Sigmoid colon (tissue), 7 donors: ENCODE measurements around the gene GGCX. TPM values are rescaled to one million over a fixed set of nuclear protein-coding genes. Genes with fewer than 3 reads are reported as not detected.
A peak's percentile ranks its signal among the peaks of the same experiment; 100 is the strongest.

Source experiments
- DNase-seq: peaks from one replicate; pipeline ENCODE4 v3.0.0-alpha.2; 2019
- H3K27ac ChIP-seq, 4 donors: fragments of 200-600 bp; sonication (generic); one replicate each; pipeline ENCODE4 v1.5.1; 2016 to 2019; ENCODE audit warnings: mild to moderate bottlenecking in 1 of 4
- H3K27me3 ChIP-seq, 3 donors: fragments of 200-600 bp; sonication (generic); one replicate each; pipeline ENCODE4 v1.5.1; 2019; ENCODE audit warnings: mild to moderate bottlenecking in 1 of 3
- H3K36me3 ChIP-seq, 4 donors: fragments of 200-600 bp; sonication (generic); one replicate each; pipeline ENCODE4 v1.5.1; 2016 to 2019
- H3K4me1 ChIP-seq, 4 donors: fragments of 200-600 bp; sonication (generic); one replicate each; pipeline ENCODE4 v1.5.1; 2017 to 2019
- H3K4me3 ChIP-seq, 4 donors: fragments of 200-600 bp; sonication (generic); one replicate each; pipeline ENCODE4 v1.5.1; 2017 to 2019; ENCODE audit warnings: mild to moderate bottlenecking in 2 of 4, moderate library complexity in 1 of 4
- H3K9me3 ChIP-seq, 4 donors: fragments of 200-600 bp in 3 of 4; sonication (generic) in 3 of 4; one replicate each; pipeline versions ENCODE4 v1.5.1 to v1.6.1; 2013 to 2019
- CTCF ChIP-seq, 4 experiments: fragments of 450-650 bp in 3 of 4; fragments of 200-600 bp in 1 of 4; IDR thresholded peaks; one replicate each; pipeline ENCODE4 v1.5.1; 2016 to 2019; ENCODE audit warnings: antibody characterized with exemption in 4 of 4, mild to moderate bottlenecking in 3 of 4, moderate library complexity in 2 of 4
- EP300 ChIP-seq, 4 donors: sonication (generic); formaldehyde crosslinking; IDR thresholded peaks; one replicate each; pipeline ENCODE4 v1.6.1; 2017; ENCODE audit warnings: antibody characterized with exemption in 4 of 4
- POLR2A ChIP-seq, 2 donors: fragments of 450-650 bp; IDR thresholded peaks; one replicate each; pipeline ENCODE4 v1.6.1; 2016; ENCODE audit warnings: antibody characterized with exemption in 2 of 2, mild to moderate bottlenecking in 2 of 2, moderate library complexity in 2 of 2
- POLR2AphosphoS5 ChIP-seq, 4 donors: sonication (generic); formaldehyde crosslinking; IDR thresholded peaks; one replicate each; pipeline ENCODE4 v1.6.1; 2017; ENCODE audit warnings: antibody characterized with exemption in 4 of 4
- whole genome bisulfite sequencing, 2 donors: extraction: QIAGEN DNeasy Blood & Tissue Kit; methylation state at CpG; one replicate each; pipeline ENCODE4 v1.1.7; 2013; 5-methylcytosine and 5-hydroxymethylcytosine counted together
- intact Hi-C: fragments of 100-400 bp; cut with DNase I; formaldehyde crosslinking; loops from one replicate; pipeline ENCODE4 v1.15.1; 2023
- polyA plus RNA-seq, 3 donors: library from polyadenylated mRNA; stranded (reverse); fragments of 200-250 nt; gene quantifications; one replicate each; pipeline ENCODE4 v1.2.3, GENCODE V29; 2013
- total RNA-seq, 4 donors: library from RNA; depleted of rRNA; stranded (reverse); fragments of >200 nt; gene quantifications; one replicate each; pipeline ENCODE4 v1.1.0, GENCODE V29; 2016
- donor health status: healthy with polysubstance abuse.
- donor health status: Bipolar disorder and iron deficiency.
- donor health status: healthy.

GGCX gene
- 10 to 100 TPM; 14.9 to 25.3 (median 24.7) TPM for total RNA-seq
- polyA plus RNA-seq, result 10 to 100 TPM in 2 of 3 donors, 1 to 10 TPM in 1; 3.6 to 22.8 (median 11.1) TPM

- TF ChIP-seq CTCF (IDR thresholded peaks at IDR 0.05), result peak in 1 of 4 experiments; percentile 26
- peak in 1 of 4 donors; percentile 69 for TF ChIP-seq EP300 (IDR thresholded peaks at IDR 0.05)
- peak; percentile 75 to 83 for TF ChIP-seq POLR2A (IDR thresholded peaks at IDR 0.05)
- TF ChIP-seq POLR2AphosphoS5 (IDR thresholded peaks at IDR 0.05), result peak; percentile 85 to 93 (median 90)
- H3K36me3 ChIP-seq, result peaks cover 0 to 24% (median 3%) of the 10 kb centered on the region in 4 donors
- H3K4me3 ChIP-seq, result peak within 1 kb of the TSS; percentile 67 to 86 (median 78)
- intact Hi-C loops, result loop anchor here (2.0 to 5.0 kb wide), 2 partner anchors 21 to 41 kb away; partner anchors contain the start of gene TMEM150A
- no peaks in the 10 kb centered on the region for H3K9me3 ChIP-seq
- peak within 1 kb of the TSS; percentile 85 to 90 (median 88) for H3K27ac ChIP-seq
- peaks cover 0 to 23% (median 17%) of the 10 kb centered on the region in 4 donors for H3K4me1 ChIP-seq
- H3K27me3 ChIP-seq, result no peaks in the 10 kb centered on the region
- DNase-seq, result peak; percentile 97
- WGBS, 2 donors, result 2 to 3% methylated on average over 64 of the region's 64 CpGs
Measured at GRCh38 chr2:85561280-85562212, at the start of gene GGCX. GGCX (minus strand) TSS chr2:85561493; CDS start chr2:85561428, 65 bp downstream.

GRCh38 chr2:85607268-85608215 is 46.2 kb upstream of the GGCX start:
- H3K4me1 ChIP-seq, result peaks cover 0 to 49% (median 44%) of the 10 kb centered on the region in 4 donors
- intact Hi-C loops, result no loop called here
- DNase-seq, result peak; percentile 6
- peak overlapping the region in 1 of 4 donors; percentile 68 for H3K27ac ChIP-seq
- TF ChIP-seq EP300 (IDR thresholded peaks at IDR 0.05) (no peak), POLR2A (IDR thresholded peaks at IDR 0.05) (no peak), POLR2AphosphoS5 (IDR thresholded peaks at IDR 0.05) (no peak), CTCF (IDR thresholded peaks at IDR 0.05) (no peak)
- no peak overlapping the region for H3K4me3 ChIP-seq
- H3K36me3 ChIP-seq, result peaks cover 0 to 32% (median 0%) of the 10 kb centered on the region in 4 donors
- 90 to 92% methylated on average over 9 of the region's 9 CpGs for WGBS, 2 donors
- H3K9me3 ChIP-seq, result no peaks in the 10 kb centered on the region
- no peaks in the 10 kb centered on the region for H3K27me3 ChIP-seq

GRCh38 chr2:85606116-85606455 is 44.8 kb upstream of the GGCX start:
- Histone ChIP-seq H3K27ac (peak overlapping the region; percentile 5 to 97 (median 52)), H3K4me1 (peaks cover 0 to 51% (median 48%) of the 10 kb centered on the region in 4 donors), H3K36me3 (peaks cover 0 to 32% (median 0%) of the 10 kb centered on the region in 4 donors), H3K4me3 (no peak overlapping the region), H3K9me3 (no peaks in the 10 kb centered on the region), H3K27me3 (no peaks in the 10 kb centered on the region)
- no peak for DNase-seq
- WGBS, 2 donors, result 88% methylated on average over 7 of the region's 7 CpGs
- intact Hi-C loops, result no loop called here
- no peak for TF ChIP-seq CTCF (IDR thresholded peaks at IDR 0.05)
- no peak for TF ChIP-seq POLR2A (IDR thresholded peaks at IDR 0.05)
- no peak for TF ChIP-seq POLR2AphosphoS5 (IDR thresholded peaks at IDR 0.05)
- TF ChIP-seq EP300 (IDR thresholded peaks at IDR 0.05), result no peak

GRCh38 chr2:85605406-85606115 is 44.3 kb upstream of the GGCX start:
- Histone ChIP-seq H3K4me1 (peaks cover 0 to 51% (median 46%) of the 10 kb centered on the region in 4 donors), H3K9me3 (no peaks in the 10 kb centered on the region), H3K36me3 (peaks cover 0 to 35% (median under 1%) of the 10 kb centered on the region in 4 donors), H3K27me3 (no peaks in the 10 kb centered on the region), H3K27ac (peak overlapping the region; percentile 5 to 97 (median 52)), H3K4me3 (no peak overlapping the region)
- TF ChIP-seq EP300 (IDR thresholded peaks at IDR 0.05), result no peak
- TF ChIP-seq CTCF (IDR thresholded peaks at IDR 0.05), result no peak
- no peak for TF ChIP-seq POLR2AphosphoS5 (IDR thresholded peaks at IDR 0.05)
- no peak for TF ChIP-seq POLR2A (IDR thresholded peaks at IDR 0.05)
- WGBS, 2 donors, result 70 to 78% methylated on average over 4 of the region's 4 CpGs
- intact Hi-C loops, result no loop called here
- peak; percentile 55 for DNase-seq
